Dendritic cell treated with granulocyte-macrophage colony-stimulating factor and Interleukin-4, amounts not matched to agents 40 ng/mL and 50 ng/mL, for 4 days (primary cell): ENCODE data around the gene DGKH.
"Not testable (repeated sequence)": the region's sequence is repeated elsewhere in the genome, so short reads cannot be mapped to it uniquely, and the experiment has no call there.

ENCODE experiments used
- H3K27ac Mint-ChIP-seq: one replicate; pipeline ENCODE4 v1.8.0; 2022; ENCODE audit warnings: mild to moderate bottlenecking, mixed read lengths
- H3K27me3 Mint-ChIP-seq: one replicate; pipeline ENCODE4 v1.8.0; 2022; ENCODE audit warnings: mild to moderate bottlenecking, mixed read lengths
- H3K36me3 Mint-ChIP-seq: one replicate; pipeline ENCODE4 v1.8.0; 2022; ENCODE audit warnings: low read depth, mixed read lengths
- H3K4me1 Mint-ChIP-seq: one replicate; pipeline ENCODE4 v1.8.0; 2022; ENCODE audit warnings: low read depth, mixed read lengths
- H3K4me3 Mint-ChIP-seq: one replicate; pipeline ENCODE4 v1.8.0; 2022; ENCODE audit warnings: mild to moderate bottlenecking, moderate library complexity, mixed read lengths
- H3K9me3 Mint-ChIP-seq: one replicate; pipeline ENCODE4 v1.8.0; 2022; ENCODE audit warnings: mixed read lengths
- intact Hi-C: fragments of 100-400 bp; cut with micrococcal nuclease; formaldehyde crosslinking; loops from one replicate; pipeline ENCODE4 v1.15.0; 2022

Gene DGKH

GRCh38 chr13:42071179-42071578 is 22.7 kb downstream of the DGKH start:
- H3K27me3 Mint-ChIP-seq, intact Hi-C loops, H3K27ac Mint-ChIP-seq, H3K36me3 Mint-ChIP-seq, H3K4me3 Mint-ChIP-seq, H3K9me3 Mint-ChIP-seq: not testable (repeated sequence)
- H3K4me1 Mint-ChIP-seq: peaks cover 20% of the 10 kb centered on the region

- H3K9me3 Mint-ChIP-seq: no peaks in the 10 kb centered on the region
- no peaks in the 10 kb centered on the region for H3K36me3 Mint-ChIP-seq
- peaks cover 20% of the 10 kb centered on the region for H3K4me1 Mint-ChIP-seq
- no peaks in the 10 kb centered on the region for H3K27me3 Mint-ChIP-seq
- H3K27ac Mint-ChIP-seq: no peak overlapping the region
- intact Hi-C loops: no loop called here
- no peak overlapping the region for H3K4me3 Mint-ChIP-seq
These were observed 23.4 kb downstream of the DGKH start for GRCh38 chr13:42071672-42072419.

GRCh38 chr13:42073683-42074082 is 25.2 kb downstream of the DGKH start:
- Mint-ChIP-seq H3K36me3 (no peaks in the 10 kb centered on the region), H3K4me1 (peaks cover 18% of the 10 kb centered on the region), H3K27ac (no peak overlapping the region), H3K27me3 (no peaks in the 10 kb centered on the region), H3K9me3 (no peaks in the 10 kb centered on the region), H3K4me3 (no peak overlapping the region)
- intact Hi-C loops: no loop called here

DNA sequence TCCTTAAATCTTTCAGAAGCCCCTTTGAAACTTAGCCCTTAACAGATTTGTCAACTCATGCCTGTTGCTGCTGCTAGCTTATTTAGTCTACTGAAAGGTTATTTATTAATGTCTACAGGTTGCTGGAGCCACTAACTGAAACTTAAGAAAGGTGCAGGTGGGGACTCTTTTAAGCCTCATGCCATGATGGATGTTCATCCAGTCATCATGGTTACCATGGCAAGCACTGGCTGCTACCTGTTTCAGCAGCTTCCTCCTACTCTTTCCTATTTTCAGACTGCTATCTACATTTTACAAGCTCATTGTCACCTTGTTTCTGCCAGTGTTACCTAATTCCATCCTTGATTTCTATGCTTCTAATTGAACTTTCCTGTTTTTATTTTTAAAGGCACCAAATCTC is 27.1 kb downstream of the DGKH start:
- intact Hi-C loops: no loop called here
- no peaks in the 10 kb centered on the region for H3K27me3 Mint-ChIP-seq
- no peak overlapping the region for H3K27ac Mint-ChIP-seq
- H3K4me1 Mint-ChIP-seq: no peaks in the 10 kb centered on the region
- no peak overlapping the region for H3K4me3 Mint-ChIP-seq
- H3K9me3 Mint-ChIP-seq: no peaks in the 10 kb centered on the region
- H3K36me3 Mint-ChIP-seq: no peaks in the 10 kb centered on the region

GRCh38 chr13:42076309-42076713 is 27.9 kb downstream of the DGKH start:
- Mint-ChIP-seq H3K36me3 (no peaks in the 10 kb centered on the region), H3K9me3 (no peaks in the 10 kb centered on the region), H3K27ac (no peak overlapping the region), H3K4me1 (no peaks in the 10 kb centered on the region), H3K27me3 (no peaks in the 10 kb centered on the region), H3K4me3 (no peak overlapping the region)
- intact Hi-C loops: no loop called here

- Mint-ChIP-seq H3K4me1 (peaks cover 5% of the 10 kb centered on the region), H3K27me3 (no peaks in the 10 kb centered on the region), H3K9me3 (peaks cover 7% of the 10 kb centered on the region), H3K27ac (no peak overlapping the region), H3K4me3 (no peak overlapping the region), H3K36me3 (no peaks in the 10 kb centered on the region)
- intact Hi-C loops: no loop called here
These were observed 29.8 kb downstream of the DGKH start for GRCh38 chr13:42078128-42078808.

GRCh38 chr13:42083138-42083770 is 34.8 kb downstream of the DGKH start:
- intact Hi-C loops: no loop called here
- Mint-ChIP-seq H3K27me3 (no peaks in the 10 kb centered on the region), H3K9me3 (peaks cover 10% of the 10 kb centered on the region), H3K4me3 (no peak overlapping the region), H3K27ac (no peak overlapping the region), H3K36me3 (no peaks in the 10 kb centered on the region), H3K4me1 (peaks cover 14% of the 10 kb centered on the region)

DNA sequence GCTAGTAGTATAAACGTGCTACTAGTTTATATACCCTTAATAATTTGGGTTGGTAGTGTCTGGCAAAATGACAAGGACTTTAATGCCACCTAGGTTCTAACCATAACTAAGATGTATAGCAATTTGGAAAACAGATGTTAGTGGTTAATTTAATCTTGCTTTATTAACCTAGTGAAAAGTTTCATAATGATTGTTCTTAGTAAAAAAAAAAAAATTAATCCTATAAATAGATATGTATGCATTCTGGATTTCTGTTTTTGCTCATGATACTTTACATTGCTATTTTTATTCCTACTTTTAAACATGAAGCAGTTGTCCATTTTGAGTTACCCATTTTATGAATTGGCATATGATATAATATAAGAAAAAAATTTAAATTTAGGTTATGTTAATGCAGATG is 36.3 kb downstream of the DGKH start:
- Mint-ChIP-seq H3K9me3 (peaks cover 10% of the 10 kb centered on the region), H3K36me3 (no peaks in the 10 kb centered on the region), H3K4me3 (no peak overlapping the region), H3K27me3 (no peaks in the 10 kb centered on the region), H3K4me1 (peaks cover 14% of the 10 kb centered on the region), H3K27ac (no peak overlapping the region)
- intact Hi-C loops: no loop called here

DNA sequence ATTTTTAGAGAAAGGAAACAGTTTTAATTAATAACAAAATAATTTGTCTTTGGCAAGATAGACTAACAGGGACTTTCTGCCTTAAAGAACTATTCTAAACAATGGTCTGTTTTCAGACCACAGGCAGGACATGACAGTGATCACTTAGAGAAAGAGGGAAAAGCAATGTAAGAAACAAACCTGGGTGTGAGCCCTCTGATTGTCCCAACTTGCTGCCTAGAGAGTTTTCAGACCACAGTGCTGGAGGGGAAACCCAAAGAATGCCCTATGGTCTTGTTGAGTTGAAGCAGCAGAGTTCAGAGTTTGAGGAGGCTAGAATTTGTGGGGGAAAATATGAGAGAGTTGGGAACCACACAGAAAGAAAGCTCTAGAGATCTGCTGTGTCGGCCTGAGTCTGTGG is 38.1 kb downstream of the DGKH start:
- H3K9me3 Mint-ChIP-seq: peaks cover 10% of the 10 kb centered on the region
- intact Hi-C loops: no loop called here
- H3K27ac Mint-ChIP-seq: no peak overlapping the region
- no peaks in the 10 kb centered on the region for H3K36me3 Mint-ChIP-seq
- H3K27me3 Mint-ChIP-seq: no peaks in the 10 kb centered on the region
- H3K4me3 Mint-ChIP-seq: no peak overlapping the region
- H3K4me1 Mint-ChIP-seq: peaks cover 14% of the 10 kb centered on the region

DNA sequence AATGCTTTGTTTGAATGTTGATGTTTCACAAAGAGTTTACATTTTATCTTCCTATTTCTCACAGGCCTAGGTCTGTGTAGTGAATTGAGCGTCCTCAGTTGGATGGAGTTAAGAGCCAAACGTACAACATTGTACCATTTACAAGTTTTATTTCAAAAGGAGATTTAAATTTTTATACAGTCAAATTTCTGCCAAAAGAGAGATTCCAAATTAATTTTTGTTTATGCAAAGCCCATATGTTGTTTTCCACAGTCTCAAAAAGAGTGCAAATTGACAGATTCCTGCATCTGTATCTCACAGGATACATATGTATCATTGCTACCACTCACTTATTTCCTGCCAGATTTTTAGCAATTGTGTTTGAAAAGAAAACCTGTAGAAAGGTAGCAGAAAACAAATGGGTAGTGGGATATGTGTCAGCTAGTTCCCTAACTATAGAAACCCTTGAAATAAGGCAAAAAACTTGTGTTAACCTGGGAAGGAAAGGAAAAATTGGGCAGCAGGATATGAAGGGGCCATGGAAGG is 46.1 kb downstream of the DGKH start:
- H3K4me3 Mint-ChIP-seq: no peak overlapping the region

DNA sequence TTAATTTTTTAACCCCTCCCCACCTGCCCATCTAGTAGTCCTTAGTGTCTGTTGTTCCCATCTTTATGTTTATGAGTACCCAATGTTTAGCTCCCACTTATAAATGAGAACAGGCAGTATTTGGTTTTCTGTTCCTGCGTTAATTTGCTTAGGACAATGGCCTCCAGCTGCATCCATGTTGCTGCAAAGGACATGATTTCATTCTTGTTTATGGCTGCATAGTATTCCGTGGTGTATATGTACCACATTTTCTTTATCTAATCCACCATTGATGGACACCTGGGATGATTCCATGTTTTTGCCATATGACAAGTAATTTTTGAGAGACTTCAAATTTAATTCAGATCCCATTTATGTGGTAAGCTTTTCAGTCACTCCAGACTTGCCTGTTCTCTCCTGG is 47.8 kb downstream of the DGKH start:
- H3K27me3 Mint-ChIP-seq, intact Hi-C loops, H3K9me3 Mint-ChIP-seq, H3K4me3 Mint-ChIP-seq, H3K4me1 Mint-ChIP-seq, H3K36me3 Mint-ChIP-seq, H3K27ac Mint-ChIP-seq: not testable (repeated sequence)

More for the DNA sequence above, 46.1 kb downstream of the DGKH start:
- H3K36me3 Mint-ChIP-seq: no peaks in the 10 kb centered on the region
- peaks cover 6% of the 10 kb centered on the region for H3K4me1 Mint-ChIP-seq
- H3K27ac Mint-ChIP-seq: no peak overlapping the region
- intact Hi-C loops: no loop called here
- H3K9me3 Mint-ChIP-seq: no peaks in the 10 kb centered on the region
- no peaks in the 10 kb centered on the region for H3K27me3 Mint-ChIP-seq

DNA sequence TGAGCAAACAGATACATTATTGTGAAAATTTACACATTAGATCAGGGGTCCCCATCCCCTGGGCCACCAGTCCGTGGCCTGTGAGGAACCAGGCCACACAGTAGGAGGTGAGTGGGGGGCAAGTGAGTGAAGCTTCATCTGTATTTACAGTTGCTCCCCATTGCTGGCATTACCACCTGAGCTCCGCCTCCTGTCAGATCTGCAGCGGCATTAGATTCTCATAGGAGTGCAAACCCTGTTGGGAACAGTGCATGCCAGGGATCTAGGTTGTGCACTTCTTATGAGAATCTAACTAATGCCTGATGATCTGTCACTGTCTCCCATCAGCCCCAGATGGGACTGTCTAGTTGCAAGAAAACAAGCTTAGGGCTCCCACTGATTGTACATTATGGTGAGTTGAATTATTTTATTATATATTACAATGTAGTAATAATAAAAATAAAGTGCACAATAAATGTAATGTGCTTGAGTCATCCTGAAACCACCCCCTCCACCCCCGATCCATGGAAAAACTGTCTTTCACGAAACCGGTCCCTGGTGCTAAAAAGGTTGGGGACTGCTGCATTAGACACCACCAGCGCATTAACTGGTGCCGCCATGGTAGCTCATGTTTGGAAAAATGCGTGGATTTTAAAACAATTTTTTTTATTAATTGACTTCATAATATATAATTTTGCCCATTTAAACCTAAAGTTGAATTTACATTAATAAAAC is 51.7 kb downstream of the DGKH start:
- H3K27ac Mint-ChIP-seq: no peak overlapping the region
- no peak overlapping the region for H3K4me3 Mint-ChIP-seq
- H3K27me3 Mint-ChIP-seq: no peaks in the 10 kb centered on the region
- peaks cover 12% of the 10 kb centered on the region for H3K4me1 Mint-ChIP-seq
- no peaks in the 10 kb centered on the region for H3K36me3 Mint-ChIP-seq
- H3K9me3 Mint-ChIP-seq: no peaks in the 10 kb centered on the region
- intact Hi-C loops: no loop called here

DNA sequence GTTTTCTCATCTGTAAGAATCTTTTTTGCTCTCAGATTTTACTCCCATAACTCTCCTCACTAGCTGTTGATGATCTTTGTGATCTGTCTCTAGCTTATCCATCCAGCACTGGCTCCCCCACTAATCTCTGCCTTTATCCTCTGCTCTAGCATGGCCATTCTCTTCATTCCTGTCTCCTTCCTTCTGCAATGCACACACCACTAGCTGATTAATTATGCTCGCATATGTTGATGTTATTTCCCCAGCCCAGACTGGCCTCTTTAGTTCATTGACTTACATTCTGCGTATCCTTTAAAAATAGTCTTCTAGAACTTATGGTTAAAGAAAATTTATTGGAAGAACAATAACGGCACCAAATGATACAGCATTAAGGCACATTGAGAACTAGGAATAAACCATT is 52.5 kb downstream of the DGKH start:
- Mint-ChIP-seq H3K36me3 (no peaks in the 10 kb centered on the region), H3K27me3 (no peaks in the 10 kb centered on the region), H3K4me1 (peaks cover 12% of the 10 kb centered on the region), H3K4me3 (no peak overlapping the region), H3K27ac (no peak overlapping the region), H3K9me3 (no peaks in the 10 kb centered on the region)
- intact Hi-C loops: no loop called here
